ENCODE results near the gene LUZP2.

DNA sequence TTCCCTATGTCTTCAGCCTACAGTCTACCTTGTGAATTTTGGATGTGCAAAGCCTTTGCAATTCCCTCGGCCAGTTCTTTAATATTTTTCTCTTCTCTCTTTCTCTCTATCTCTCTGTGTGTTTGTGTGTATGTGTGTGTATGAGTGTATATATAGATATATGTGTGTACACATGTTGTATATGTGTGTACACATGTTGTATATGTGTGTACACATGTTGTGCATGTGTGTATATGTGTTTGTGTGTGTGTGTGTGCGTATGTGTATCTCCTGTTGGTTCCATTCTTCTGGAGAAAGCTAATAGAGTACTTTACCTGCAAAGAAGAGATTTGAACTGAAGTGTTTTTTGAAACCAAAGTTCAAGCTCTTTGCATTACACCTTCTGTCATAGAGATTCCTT, 155.0 kb downstream of the LUZP2 start:
- TF ChIP-seq, protein P1, sequence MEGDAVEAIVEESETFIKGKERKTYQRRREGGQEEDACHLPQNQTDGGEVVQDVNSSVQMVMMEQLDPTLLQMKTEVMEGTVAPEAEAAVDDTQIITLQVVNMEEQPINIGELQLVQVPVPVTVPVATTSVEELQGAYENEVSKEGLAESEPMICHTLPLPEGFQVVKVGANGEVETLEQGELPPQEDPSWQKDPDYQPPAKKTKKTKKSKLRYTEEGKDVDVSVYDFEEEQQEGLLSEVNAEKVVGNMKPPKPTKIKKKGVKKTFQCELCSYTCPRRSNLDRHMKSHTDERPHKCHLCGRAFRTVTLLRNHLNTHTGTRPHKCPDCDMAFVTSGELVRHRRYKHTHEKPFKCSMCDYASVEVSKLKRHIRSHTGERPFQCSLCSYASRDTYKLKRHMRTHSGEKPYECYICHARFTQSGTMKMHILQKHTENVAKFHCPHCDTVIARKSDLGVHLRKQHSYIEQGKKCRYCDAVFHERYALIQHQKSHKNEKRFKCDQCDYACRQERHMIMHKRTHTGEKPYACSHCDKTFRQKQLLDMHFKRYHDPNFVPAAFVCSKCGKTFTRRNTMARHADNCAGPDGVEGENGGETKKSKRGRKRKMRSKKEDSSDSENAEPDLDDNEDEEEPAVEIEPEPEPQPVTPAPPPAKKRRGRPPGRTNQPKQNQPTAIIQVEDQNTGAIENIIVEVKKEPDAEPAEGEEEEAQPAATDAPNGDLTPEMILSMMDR (IDR thresholded peaks at IDR 0.05) = no peak
- TF ChIP-seq POLR2A (IDR thresholded peaks at IDR 0.05) (no peak), EP300 (IDR thresholded peaks at IDR 0.05) (no peak)

Data from tibial nerve (tissue), 4 donors.